PC-9 (cell line): Measurements from ENCODE around the gene TMEM208.

Experiments
- EZH2 ChIP-seq: fragments of 200-600 bp; sonication (generic); IDR thresholded peaks from 2 replicates; pipeline ENCODE4 v1.8.0; 2017; ENCODE audit warnings: antibody characterized with exemption, low read depth
- TF ChIP-seq, protein P1 (sequence below): fragments of 200-600 bp; sonication (generic); conservative IDR thresholded peaks from 2 replicates; pipeline ENCODE4 v1.6.1; 2017; ENCODE audit warnings: mixed run types, antibody characterized with exemption, mild to moderate bottlenecking, moderate library complexity

DNA sequence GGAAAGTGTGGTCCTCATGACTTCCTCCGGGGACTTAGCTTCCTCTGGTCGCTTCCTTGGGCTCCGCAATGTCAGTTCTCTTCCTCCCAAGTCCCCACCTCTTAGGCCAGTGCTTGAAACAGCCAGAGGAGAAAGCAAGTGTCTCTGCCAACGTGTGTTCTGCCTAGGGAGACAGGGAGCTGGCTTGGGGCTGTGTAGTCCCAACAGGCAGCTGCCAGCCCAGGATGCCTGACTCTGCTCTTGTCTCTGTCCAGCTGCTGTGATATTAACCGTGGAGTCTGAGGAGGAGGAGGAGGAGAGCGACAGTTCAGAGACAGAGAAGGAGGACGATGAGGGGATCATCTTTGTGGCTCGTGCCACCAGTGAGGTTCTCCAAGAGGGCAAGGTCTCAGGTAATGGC lies 38.9 kb downstream of the TMEM208 start:
- TF ChIP-seq, protein P1, sequence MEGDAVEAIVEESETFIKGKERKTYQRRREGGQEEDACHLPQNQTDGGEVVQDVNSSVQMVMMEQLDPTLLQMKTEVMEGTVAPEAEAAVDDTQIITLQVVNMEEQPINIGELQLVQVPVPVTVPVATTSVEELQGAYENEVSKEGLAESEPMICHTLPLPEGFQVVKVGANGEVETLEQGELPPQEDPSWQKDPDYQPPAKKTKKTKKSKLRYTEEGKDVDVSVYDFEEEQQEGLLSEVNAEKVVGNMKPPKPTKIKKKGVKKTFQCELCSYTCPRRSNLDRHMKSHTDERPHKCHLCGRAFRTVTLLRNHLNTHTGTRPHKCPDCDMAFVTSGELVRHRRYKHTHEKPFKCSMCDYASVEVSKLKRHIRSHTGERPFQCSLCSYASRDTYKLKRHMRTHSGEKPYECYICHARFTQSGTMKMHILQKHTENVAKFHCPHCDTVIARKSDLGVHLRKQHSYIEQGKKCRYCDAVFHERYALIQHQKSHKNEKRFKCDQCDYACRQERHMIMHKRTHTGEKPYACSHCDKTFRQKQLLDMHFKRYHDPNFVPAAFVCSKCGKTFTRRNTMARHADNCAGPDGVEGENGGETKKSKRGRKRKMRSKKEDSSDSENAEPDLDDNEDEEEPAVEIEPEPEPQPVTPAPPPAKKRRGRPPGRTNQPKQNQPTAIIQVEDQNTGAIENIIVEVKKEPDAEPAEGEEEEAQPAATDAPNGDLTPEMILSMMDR, result no peak
- TF ChIP-seq EZH2, result no peak
